Measurements from ENCODE around the gene ATP5F1D. TPM values are rescaled to one million over a fixed set of nuclear protein-coding genes. Genes with fewer than 3 reads are reported as not detected.

Gene ATP5F1D
- total and polyA plus RNA-seq, 2 of the 8 experiments (the other 6 are each of a cell fraction or from before 2014, with no cell fraction given): 174 to 249 TPM

- Histone ChIP-seq H4K8ac (ENCODE audit: extremely low read depth, insufficient read depth, low read length) (peak overlapping the region; percentile 99), H3K14ac (ENCODE audit: insufficient read length) (no peak overlapping the region), H3K23ac (ENCODE audit: insufficient read length) (no peak overlapping the region), H4K5ac (ENCODE audit: insufficient read length, low read depth, low read length) (peak overlapping the region; percentile 98), H3K4me2 (ENCODE audit: insufficient read depth in 1 of 2, low read depth in 2 of 2, low read length in 2 of 2) (peak overlapping the region; percentile 83 to 99), H3K79me1 (ENCODE audit: low read depth, low read length) (peaks cover 17% of the 10 kb centered on the region), H2BK12ac (ENCODE audit: low read depth, low read length) (peak overlapping the region; percentile 30; the same call in 1 of the 2 replicates), H4K20me1 (replicated peaks in 1 of 2; ENCODE audit: control insufficient read depth in 1 of 2, insufficient read depth in 2 of 2, low read length in 2 of 2) (peaks cover 7 to 25% of the 10 kb centered on the region in 2 experiments), H3K4me1 (replicated peaks in 1 of 4; ENCODE audit: control insufficient read depth in 3 of 4, insufficient read depth in 4 of 4, low read length in 3 of 4) (peaks cover 4 to 54% (median 39%) of the 10 kb centered on the region in 4 experiments), H3K9me3 (ENCODE audit: insufficient read depth in 2 of 2, low read depth in 1 of 2, low read length in 1 of 2) (no peaks in the 10 kb centered on the region), H3K27me3 (replicated peaks in 1 of 4; ENCODE audit: control insufficient read depth in 3 of 4, extremely low read depth in 1 of 4, insufficient read depth in 3 of 4, low read length in 3 of 4) (peaks cover 0 to 10% (median 5%) of the 10 kb centered on the region in 4 experiments; a peak in 4 of 7 replicates), H3K4ac (replicated peaks; ENCODE audit: insufficient read length, low read depth, low read length) (peak overlapping the region; percentile 48), H3K4me3 (ENCODE audit: extremely low read depth in 1 of 4, insufficient read depth in 2 of 4, low read depth in 3 of 4, low read length in 4 of 4) (peak overlapping the region; percentile 74 to 95 (median 90)), H2BK15ac (ENCODE audit: low read length) (no peak overlapping the region), H3K27ac (ENCODE audit: low read depth, low read length) (peak overlapping the region; percentile 98), H3K56ac (replicated peaks; ENCODE audit: insufficient read length, low read depth, low read length) (peak overlapping the region; percentile 69), H3K79me2 (ENCODE audit: control insufficient read depth in 1 of 2, insufficient read depth in 2 of 2, low read length in 2 of 2) (peaks cover 5 to 32% of the 10 kb centered on the region in 2 experiments), H2BK5ac (ENCODE audit: low read depth, low read length) (peak overlapping the region; percentile 72), H2AK5ac (ENCODE audit: low read depth, low read length) (0 out of 2 replicates have a peak overlapping the region, but pooled peaks have one; percentile 67), H4K91ac (replicated peaks; ENCODE audit: insufficient read length, low read length) (peak overlapping the region; percentile 96), H3K36me3 (ENCODE audit: control insufficient read depth in 2 of 4, insufficient read depth in 4 of 4, low read length in 3 of 4) (peaks cover 33 to 42% (median 39%) of the 10 kb centered on the region in 4 experiments), H3K18ac (ENCODE audit: extremely low read depth, low read length) (peak overlapping the region; percentile 90), H3K23me2 (ENCODE audit: low read depth, low read length) (peaks cover 22% of the 10 kb centered on the region; the same call in 1 of the 2 replicates), H2AFZ (ENCODE audit: low read length) (no peak overlapping the region), H2BK120ac (replicated peaks; ENCODE audit: low read depth, low read length) (no peak overlapping the region), H3K9ac (replicated peaks in 1 of 4; ENCODE audit: extremely low read depth in 1 of 4, low read depth in 3 of 4, low read length in 3 of 4) (peak overlapping the region; percentile 91 to 100 (median 97)), H2BK20ac (ENCODE audit: low read length) (no peak overlapping the region)
- DNase-seq (ENCODE audit: low read depth in 1 of 2, low spot score in 2 of 2): peak in 1 of 2 experiments; percentile 91
- ChIA-PET POLR2A (ENCODE audit: partially characterized antibody) (interaction anchor here (0.6 to 19.4 kb wide), 84 partner anchors 6 to 765 kb away, joined by 3 to 456 read pairs (median 6); partner anchors contain the start of genes ABCA7, ARHGAP45, ATP5F1D and BSG), CTCF (ENCODE audit: partially characterized antibody) (interaction anchor here (1.0 to 15.9 kb wide), 3 partner anchors 10 to 136 kb away, joined by 3 to 212 read pairs (median 4); partner anchors contain the start of gene ATP5F1D)
- no peak for FAIRE-seq
- 3% methylated on average over 49 of the region's 64 CpGs; no CpG with 5 or more reads in 1 of the 2 experiments for WGBS, 2 experiments (ENCODE audit: extremely low coverage in 1 of 2, insufficient coverage in 1 of 2, insufficient read length in 1 of 2, insufficient replicate concordance in 2 of 2, low coverage in 1 of 2, low lambda C conversion rate in 2 of 2, missing lambda C conversion rate in 1 of 2)
- TF ChIP-seq BCL11A (IDR thresholded peaks at IDR 0.05; ENCODE audit: low read depth in 2 of 2, low read length in 2 of 2): no peak
- no peak for TF ChIP-seq TCF12 (IDR thresholded peaks at IDR 0.05; ENCODE audit: low read depth, low read length)
- TF ChIP-seq ATF3 (IDR thresholded peaks at IDR 0.05; ENCODE audit: insufficient read depth, low read depth, low read length): 0 out of 2 replicates have a peak, but pooled peaks have one; percentile 39
- TF ChIP-seq POLR2A (IDR thresholded peaks at IDR 0.05; ENCODE audit: control extremely low read depth in 1 of 2, low read depth in 2 of 2, low read length in 2 of 2): peak; percentile 83 to 95
- peak; percentile 98 for TF ChIP-seq YY1 (IDR thresholded peaks at IDR 0.05; ENCODE audit: low read depth, low read length)
- peak; percentile 79 for TF ChIP-seq SAP30 (IDR thresholded peaks at IDR 0.05; ENCODE audit: insufficient read depth, insufficient replicate concordance, low read length)
- TF ChIP-seq KDM4A (IDR thresholded peaks at IDR 0.05; ENCODE audit: low read depth, low read length, severe bottlenecking): no peak
- 0 out of 3 replicates have a peak, but pooled peaks of 1 of the 2 experiments have one; percentile 2 for TF ChIP-seq EP300 (IDR thresholded peaks at IDR 0.05; ENCODE audit: borderline replicate concordance in 1 of 2, low read depth in 2 of 2, low read length in 2 of 2)
- TF ChIP-seq POLR2AphosphoS5 (IDR thresholded peaks at IDR 0.05; ENCODE audit: low read depth, low read length): peak; percentile 77
- peak; percentile 92 for TF ChIP-seq MAX (IDR thresholded peaks at IDR 0.05)
Observed at GRCh38 chr19:1269478-1270212, 28.1 kb downstream of the ATP5F1D start.

Measured in H1 (cell line).